IPS DF 4.7 (cell line): ENCODE data around the gene IRF1.
"Not testable (repeated sequence)": the region's sequence is repeated elsewhere in the genome, so short reads cannot be mapped to it uniquely, and the experiment has no call there.

Source experiments
- DNase-seq: peaks from one replicate; pipeline ENCODE4 v3.0.0-alpha.2; 2013; ENCODE audit warnings: low spot score; ENCODE audit errors: extremely low read depth

The IRF1 gene

GRCh38 chr5:132490484-132491367 lies at the start of gene IRF1:
Gene IRF1 (minus strand): TSS chr5:132490773. CDS start chr5:132489478, 1,295 bp downstream.
- DNase-seq = no peak

DNA sequence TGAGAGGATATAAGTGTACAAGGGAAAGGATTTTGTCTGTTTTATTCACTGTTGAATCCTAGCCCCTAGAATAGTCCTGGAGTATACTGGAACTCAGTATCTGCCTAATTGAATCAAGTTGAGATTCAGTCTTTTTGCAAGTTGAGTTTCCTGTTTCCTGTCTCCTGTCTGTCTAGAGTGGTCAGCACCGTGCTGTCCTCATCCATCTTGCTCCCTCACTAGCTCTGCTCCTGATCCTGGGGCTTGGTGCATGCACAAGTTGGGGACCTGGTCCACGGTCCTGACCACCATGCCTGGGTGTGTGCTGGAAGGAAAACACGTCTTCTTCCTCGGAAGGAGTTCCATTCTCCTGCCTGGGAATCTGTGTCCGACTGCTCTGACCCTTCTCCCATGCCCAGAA lies 49.6 kb upstream of the IRF1 start:
- DNase-seq = no peak

- DNase-seq = no peak
Measured at GRCh38 chr5:132539716-132540115, 49.1 kb upstream of the IRF1 start.

- DNase-seq = no peak
Measured at GRCh38 chr5:132530946-132531345, 40.4 kb upstream of the IRF1 start.

- no peak for DNase-seq
Measured at GRCh38 chr5:132528866-132529634, 38.5 kb upstream of the IRF1 start.

DNA sequence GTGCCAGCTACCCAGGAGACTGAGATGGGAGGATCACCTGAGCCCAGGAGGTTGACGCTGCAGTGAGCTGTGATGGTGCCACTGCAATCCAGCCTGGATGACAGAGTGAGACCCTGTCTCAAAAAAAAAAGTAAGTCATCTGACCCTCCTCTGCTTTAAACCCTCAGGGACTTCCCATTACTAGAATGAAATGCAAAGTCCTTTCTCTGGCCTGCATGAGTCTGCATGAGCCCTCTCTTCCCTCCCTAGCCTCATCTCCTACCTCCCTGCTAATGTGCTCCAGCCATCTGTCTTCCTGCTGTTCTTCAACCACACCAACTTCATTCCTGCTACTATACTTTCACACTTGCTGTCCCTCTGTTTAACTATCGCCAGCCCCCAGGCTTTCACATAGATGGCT lies 37.4 kb upstream of the IRF1 start:
- no peak for DNase-seq

DNA sequence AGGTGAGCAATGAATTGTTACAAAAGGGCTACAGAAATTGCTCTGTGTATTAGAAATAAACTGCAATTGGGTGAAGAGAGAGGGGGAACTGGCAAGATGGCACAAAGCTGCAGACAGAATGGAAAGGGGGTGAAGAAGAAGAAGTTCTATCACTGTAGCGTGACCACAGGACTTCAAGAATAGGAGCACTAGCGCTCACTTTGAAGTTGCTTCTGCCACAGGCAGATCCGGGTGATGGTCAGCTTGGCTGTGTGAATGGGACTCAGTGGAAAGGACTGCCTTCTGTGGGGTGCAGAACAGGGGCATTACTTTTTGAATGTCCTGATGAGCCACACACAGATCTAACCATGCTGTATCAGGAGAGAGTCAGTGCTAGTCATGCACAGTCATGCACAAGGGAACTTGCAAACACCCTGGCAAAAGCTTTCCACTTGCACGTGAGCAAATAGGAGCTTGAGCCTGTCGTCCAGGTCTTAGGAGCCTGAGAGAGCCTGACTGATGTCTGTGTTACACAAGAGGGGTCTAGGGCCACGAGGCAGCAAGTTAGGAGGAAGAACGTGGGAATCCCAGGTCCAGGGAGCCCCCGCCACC lies 36.5 kb upstream of the IRF1 start:
- DNase-seq = no peak

DNA sequence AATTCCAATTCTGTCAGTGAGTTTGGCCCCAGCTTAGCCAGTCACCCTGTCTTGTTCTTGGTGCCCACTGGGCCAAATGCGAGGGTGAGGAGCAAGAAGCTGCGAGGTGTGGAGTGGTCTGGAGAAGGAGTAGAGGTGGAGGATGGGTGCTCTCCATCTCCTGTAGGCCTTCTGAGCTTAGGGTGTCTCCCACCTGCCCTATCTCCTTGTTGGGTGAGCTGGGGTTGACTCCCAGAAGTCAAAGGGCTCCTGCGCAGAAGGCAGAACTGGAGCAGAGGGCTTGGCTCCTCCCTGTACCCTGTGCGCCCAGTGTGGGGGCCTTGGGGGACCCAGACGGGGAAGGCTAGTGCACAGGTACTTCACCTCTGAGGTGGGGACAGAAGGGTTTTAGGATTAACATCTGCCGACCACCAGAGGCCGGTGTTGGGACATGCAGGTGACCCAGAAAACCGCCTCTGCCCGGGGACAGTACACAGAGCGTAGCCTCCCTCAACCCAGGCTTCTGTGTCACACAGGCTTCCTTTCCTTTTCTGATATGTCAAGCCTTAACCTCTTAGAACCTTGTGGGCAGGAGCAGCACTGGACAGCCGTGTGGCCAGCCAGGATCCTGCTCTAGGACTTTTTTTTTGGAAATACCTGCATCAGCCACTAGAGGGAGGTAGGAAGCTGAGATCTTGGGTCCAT lies 35.9 kb upstream of the IRF1 start:
- DNase-seq = no peak

DNA sequence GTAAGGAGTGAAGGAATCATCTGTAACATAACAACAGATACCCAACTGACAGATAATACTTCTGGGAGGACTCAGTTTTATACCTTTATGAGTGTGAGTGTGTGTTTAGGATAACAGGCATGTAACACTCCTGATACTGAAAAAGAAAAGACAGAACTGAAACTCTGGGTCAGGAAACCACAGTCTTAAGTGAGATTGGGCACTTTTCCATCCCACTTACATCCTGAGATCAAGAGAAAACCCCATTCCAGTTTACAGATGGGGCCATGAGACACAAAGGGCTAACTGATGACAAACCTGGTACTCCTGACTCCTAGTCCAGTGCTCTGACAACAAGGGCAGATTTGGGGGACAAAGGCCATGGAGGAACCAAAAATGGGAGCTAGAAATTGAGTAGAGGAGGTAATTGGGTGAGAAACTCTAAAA lies 34.7 kb upstream of the IRF1 start:
- no peak for DNase-seq

DNA sequence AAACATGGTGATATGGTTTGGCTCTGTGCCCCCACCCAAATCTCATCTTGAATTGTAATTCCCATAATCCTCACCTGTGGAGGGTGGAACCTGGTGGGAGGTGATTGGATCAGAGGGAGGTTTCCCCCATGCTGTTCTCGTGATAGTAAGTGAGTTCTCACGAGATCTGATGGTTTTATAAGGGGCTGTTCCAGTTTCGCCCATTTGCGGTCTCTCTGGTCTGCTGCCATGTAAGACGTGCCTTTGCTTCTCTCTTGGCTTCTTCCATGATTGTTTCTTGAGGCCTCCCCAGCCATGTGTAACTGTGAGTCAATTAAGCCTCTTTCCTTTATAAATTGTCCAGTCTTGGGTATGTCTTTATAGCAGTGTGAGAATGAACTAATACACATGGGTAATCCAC lies 34.3 kb upstream of the IRF1 start:
- not testable (repeated sequence) for DNase-seq

- DNase-seq = not testable (repeated sequence)
Measured at GRCh38 chr5:132522067-132522466, 31.5 kb upstream of the IRF1 start.

DNA sequence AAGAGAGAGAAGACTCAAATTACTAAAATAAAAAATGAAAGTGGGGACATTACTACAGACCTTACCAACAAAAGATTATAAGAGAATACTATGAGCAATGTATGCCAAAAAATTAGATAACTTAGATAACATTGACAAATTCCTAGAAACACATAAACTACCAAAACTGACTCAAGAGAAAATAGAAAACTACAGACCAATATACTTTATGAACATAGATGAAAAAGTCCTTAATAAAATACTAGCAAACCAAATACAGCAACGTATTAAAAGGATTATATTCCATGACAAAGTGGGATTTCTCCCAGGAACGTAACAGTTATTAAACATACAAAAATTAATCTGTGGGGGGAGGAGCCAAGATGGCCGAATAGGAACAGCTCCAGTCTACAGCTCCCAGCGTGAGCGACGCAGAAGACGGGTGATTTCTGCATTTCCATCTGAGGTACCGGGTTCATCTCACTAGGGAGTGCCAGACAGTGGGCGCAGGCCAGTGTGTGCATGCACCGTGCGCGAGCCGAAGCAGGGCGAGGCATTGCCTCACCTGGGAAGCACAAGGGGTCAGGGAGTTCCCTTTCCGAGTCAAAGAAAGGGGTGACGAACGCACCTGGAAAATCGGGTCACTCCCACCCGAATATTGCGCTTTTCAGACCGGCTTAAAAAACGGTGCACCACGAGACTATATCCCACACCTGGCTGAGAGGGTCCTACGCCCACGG lies 23.2 kb upstream of the IRF1 start:
- DNase-seq = not testable (repeated sequence)

DNA sequence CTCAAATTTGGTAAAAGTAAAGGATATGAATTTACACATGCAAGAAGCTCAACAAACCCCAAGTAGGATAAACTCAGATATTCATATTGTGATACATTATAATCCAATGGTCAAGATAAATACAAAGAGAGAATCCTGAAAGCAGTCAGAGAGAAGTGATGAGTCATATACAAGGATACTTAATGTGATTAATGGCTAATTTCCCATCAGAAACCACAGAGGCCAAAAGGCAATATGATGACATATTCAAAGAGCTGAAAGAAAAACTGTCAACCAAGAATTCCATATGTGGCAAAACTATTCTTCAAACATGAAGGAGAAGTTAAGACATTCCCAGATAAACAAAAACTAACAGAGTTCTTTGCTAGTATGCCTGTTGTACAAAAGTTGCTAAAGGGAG lies 19.5 kb upstream of the IRF1 start:
- DNase-seq = no peak

GRCh38 chr5:132506094-132506692 lies 15.6 kb upstream of the IRF1 start:
- DNase-seq = no peak

DNA sequence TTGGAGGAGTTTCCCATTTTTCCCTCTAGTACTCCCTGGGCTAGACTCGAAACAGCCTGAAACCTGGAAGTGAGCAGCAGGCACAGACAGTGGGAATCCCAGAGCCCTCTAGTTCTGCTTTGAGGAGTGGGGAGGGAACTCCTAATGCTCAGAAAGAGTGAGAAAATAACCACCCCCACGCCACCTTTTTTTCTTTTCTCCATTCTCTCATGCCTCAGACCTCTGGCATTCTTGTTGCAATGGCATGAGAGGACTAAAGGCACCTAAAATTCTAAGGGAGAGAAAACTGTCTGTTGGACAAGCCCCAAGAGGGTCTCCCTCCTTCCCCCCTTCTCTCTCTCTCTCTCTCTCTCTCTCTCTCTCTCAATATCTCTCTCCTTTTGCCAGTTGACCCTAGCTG lies 15.1 kb upstream of the IRF1 start:
- DNase-seq = no peak

GRCh38 chr5:132504746-132505145 lies 14.2 kb upstream of the IRF1 start:
- DNase-seq = no peak

GRCh38 chr5:132503244-132503643 lies 12.7 kb upstream of the IRF1 start:
- no peak for DNase-seq

GRCh38 chr5:132501961-132502931 lies 11.7 kb upstream of the IRF1 start:
- DNase-seq = no peak

GRCh38 chr5:132501629-132501956 lies 11.0 kb upstream of the IRF1 start:
- DNase-seq = no peak
